Ishikawa (cell line): ENCODE measurements around the gene ZNF142.

ENCODE experiments used
- CEBPB ChIP-seq: IDR thresholded peaks from 2 replicates; pipeline ENCODE4 v1.6.1; 2012
- EGR1 ChIP-seq: IDR thresholded peaks from 2 replicates; pipeline ENCODE4 v1.6.1; 2012

GRCh38 chr2:218658671-218659257 lies 659 bp downstream of the ZNF142 start:
- no peak for TF ChIP-seq CEBPB
- no peak for TF ChIP-seq EGR1
